GM11168 (cell line): Measurements from ENCODE around the gene EFCAB9.

Source experiments
- in situ Hi-C: fragments of 300-500 bp; cut with MboI; formaldehyde crosslinking; loops from one replicate; pipeline ENCODE4 v1.12.0; 2022; ENCODE audit warnings: low sequenced_read_pairs; ENCODE audit not compliant: unreplicated experiment

EFCAB9 gene

GRCh38 chr5:172164769-172165212 lies 29.2 kb upstream of the EFCAB9 start:
- in situ Hi-C loops = no loop called here

DNA sequence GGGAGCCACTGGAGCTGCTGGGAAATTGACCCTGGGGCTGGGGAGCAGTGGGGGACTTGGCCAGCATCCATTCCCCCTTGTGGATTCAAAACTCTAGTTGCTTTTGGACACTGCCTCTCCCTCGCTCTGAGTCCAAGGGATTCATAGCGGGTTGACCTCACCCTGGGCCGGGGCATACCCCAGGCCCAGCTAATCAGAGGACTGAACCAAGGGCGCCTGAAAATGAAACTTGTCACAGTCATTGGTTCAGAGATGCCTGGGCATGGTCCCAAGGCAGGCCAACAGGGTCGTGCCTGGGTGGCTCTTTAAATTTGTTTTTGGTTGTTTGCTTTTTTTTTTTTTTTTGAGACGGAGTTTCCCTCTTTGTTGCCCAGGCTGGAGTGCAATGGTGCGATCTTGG lies 28.5 kb upstream of the EFCAB9 start:
- in situ Hi-C loops = no loop called here

DNA sequence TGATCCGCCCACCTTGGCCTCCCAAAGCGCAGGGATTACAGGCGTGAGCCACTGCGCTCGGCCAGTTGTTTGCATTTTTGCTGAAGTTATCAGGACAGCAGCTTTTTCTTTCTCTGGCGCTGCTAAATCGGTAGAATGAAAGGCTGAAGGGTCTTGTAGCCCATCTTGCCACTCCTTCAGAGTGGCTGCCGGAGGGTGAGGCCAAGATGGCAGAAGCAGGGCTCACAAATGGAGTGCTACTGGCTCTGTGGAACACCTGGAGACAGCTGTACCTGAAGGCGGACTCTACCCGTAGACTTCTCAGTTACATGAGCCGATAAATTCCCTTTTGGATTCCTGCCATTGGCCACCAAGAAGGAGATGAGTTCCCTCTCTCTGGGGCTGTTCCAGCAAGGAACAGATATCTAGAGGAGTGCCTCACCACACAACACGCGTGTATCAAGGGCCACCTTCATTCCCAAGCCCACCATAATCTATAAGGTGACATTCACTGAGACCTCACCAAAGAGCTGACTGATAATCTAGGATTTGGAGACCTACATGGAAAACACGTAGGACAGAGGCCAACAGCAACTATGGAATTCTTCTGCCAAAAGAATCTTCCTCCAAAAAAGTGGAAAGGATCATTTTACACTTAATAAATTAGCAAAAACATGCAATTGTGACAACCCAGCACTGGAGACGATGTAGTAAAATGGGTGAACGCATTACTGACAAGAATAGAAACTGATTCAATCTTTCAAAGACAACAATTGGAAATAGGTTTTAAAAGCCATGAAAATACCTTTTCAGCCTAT lies 27.7 kb upstream of the EFCAB9 start:
- in situ Hi-C loops = no loop called here

- in situ Hi-C loops = no loop called here
Measured at GRCh38 chr5:172167895-172168294, 26.1 kb upstream of the EFCAB9 start.

DNA sequence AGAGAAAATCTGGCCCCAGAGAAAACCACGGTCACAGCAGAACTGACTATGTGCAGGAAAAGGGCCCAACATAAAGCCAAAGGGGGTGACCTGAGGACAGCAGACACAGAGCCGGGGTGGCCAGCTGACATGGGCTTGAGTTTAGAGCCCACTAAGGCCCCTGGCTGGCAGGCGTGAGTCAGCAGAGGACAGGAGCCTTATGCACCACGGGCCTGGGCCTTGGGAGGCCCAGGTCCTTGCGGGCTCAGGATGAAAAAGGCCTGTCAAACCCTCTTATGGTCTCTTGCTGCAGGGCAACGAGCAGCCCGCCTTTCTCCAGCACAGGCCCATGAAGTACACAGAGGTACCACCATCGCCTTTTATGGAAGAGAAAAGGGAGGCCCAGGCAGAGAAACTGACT lies 25.7 kb upstream of the EFCAB9 start:
- in situ Hi-C loops = no loop called here

- in situ Hi-C loops = no loop called here
Measured at GRCh38 chr5:172169216-172169615, 24.8 kb upstream of the EFCAB9 start.

DNA sequence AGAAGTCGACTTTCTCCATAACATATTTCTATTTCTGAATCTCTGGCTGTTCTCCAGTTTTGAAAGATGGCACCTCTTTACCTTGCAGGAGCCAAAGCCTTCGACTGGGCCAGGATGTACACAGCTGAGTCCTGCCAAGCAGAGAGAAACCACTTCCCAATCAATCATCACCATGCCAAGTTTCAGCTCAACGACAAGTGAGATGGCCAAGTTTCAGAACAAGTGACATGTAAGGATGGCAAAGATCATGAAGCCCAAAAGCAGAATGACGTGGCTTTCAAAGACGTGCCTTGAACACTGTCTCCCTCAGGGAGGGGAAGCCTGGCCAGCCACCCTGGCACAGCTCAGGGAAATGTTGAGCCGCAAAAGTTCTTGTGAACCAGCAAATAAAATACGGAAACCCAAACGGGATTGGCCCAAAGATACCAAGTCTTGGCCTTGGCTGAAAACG lies 23.7 kb upstream of the EFCAB9 start:
- in situ Hi-C loops = no loop called here

GRCh38 chr5:172171118-172171517 lies 22.9 kb upstream of the EFCAB9 start:
- in situ Hi-C loops = no loop called here

- in situ Hi-C loops = no loop called here
Measured at GRCh38 chr5:172172912-172173563, 20.9 kb upstream of the EFCAB9 start.

GRCh38 chr5:172173564-172174153 lies 20.3 kb upstream of the EFCAB9 start:
- in situ Hi-C loops = no loop called here

GRCh38 chr5:172175263-172175719 lies 18.7 kb upstream of the EFCAB9 start:
- in situ Hi-C loops = loop anchor here (5.0 kb wide), 1 partner anchor 63 kb away; no protein-coding TSS in a partner anchor

GRCh38 chr5:172177176-172177575 lies 16.8 kb upstream of the EFCAB9 start:
- in situ Hi-C loops = loop anchor here (5.0 kb wide), 1 partner anchor 65 kb away; no protein-coding TSS in a partner anchor

- in situ Hi-C loops = loop anchor here (5.0 kb wide), 1 partner anchor 66 kb away; no protein-coding TSS in a partner anchor
Measured at GRCh38 chr5:172178301-172178987, 15.5 kb upstream of the EFCAB9 start.

GRCh38 chr5:172178991-172179989 lies 14.7 kb upstream of the EFCAB9 start:
- in situ Hi-C loops = loop anchor here (5.0 kb wide), 1 partner anchor 67 kb away; no protein-coding TSS in a partner anchor

- in situ Hi-C loops = no loop called here
Measured at GRCh38 chr5:172180936-172181335, 13.0 kb upstream of the EFCAB9 start.

GRCh38 chr5:172182291-172182690 lies 11.7 kb upstream of the EFCAB9 start:
- in situ Hi-C loops = no loop called here

GRCh38 chr5:172183881-172184280 lies 10.1 kb upstream of the EFCAB9 start:
- in situ Hi-C loops = no loop called here

DNA sequence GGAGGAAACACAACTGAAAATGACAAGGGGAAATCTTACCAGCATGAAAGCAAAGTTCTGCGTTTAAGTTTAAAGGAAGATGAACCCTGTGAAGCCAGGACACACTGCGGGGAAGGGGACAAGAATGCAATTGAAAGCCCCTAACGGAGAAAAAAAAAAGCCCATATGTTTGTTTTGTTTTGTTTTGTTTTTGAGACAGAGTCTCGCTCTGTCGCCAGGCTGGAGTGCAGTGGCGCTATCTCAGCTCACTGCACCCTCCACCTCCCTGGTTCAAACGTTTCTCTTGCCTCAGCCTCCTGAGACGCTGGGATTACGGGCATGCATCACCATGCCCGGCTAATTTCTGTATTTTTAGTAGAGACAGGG lies 8.9 kb upstream of the EFCAB9 start:
- in situ Hi-C loops = no loop called here

DNA sequence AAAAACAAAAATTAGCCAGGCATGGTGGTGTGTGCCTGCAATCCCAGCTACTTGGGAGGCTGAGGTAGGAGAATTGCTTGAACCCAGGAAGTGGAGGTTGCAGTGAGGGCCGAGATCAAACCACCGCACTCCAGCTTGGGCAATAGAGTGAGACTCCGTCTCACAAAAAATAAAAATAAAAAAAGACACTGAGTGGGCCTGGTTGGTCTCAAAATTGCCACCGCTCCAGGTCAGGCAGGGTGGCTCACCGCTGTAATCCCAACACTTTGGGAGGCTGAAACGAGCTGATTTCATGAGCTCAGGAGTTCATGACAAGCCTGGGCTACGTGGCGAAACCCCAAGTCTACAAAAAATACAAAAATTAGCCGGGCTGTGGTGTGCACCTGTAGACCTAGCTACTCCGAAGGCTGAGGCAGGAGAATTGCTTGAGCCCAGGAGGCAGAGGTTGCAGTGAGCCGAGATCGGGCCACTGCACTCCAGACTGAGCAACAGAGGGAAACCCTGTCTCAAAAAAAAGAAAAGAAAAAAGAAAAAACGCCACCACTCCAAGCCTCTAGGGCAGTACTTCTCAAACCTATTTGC lies 7.8 kb upstream of the EFCAB9 start:
- in situ Hi-C loops = no loop called here
